Measurements from ENCODE around the gene CELF2. TPM values are rescaled to one million over a fixed set of nuclear protein-coding genes. Genes with fewer than 3 reads are reported as not detected.

Gene CELF2
- total RNA-seq, 1 experiment from 2014 or later: 28.7 TPM

DNA sequence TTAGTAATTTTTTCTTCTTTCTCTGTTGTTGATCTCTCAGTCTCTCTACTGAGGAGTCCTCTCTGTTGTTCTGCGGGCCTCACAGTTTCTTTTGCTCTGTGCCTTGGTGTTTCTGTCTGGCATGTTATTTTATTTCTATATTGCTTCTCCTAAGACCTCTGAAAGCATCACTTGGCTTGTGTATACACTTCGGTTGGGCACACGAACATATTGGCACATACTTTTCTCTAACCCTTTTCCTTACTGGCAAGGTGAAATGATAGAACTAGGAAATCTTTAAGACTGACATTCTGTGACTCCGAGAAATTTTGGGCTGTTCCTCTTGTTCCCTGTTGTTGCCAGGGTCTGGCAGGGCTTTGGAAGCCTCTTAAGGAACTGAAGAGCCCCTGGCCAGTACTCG, 148.9 kb downstream of the CELF2 start:
- no peak for DNase-seq
- Histone ChIP-seq H3K23me2 (ENCODE audit: insufficient read length, low read depth, low read length, poor library complexity, severe bottlenecking) (peaks cover 13% of the 10 kb centered on the region), H3K4ac (ENCODE audit: low read depth, low read length) (no peak overlapping the region), H3K27ac (ENCODE audit: insufficient read length, low read depth, low read length) (no peak overlapping the region), H3K4me2 (ENCODE audit: insufficient read depth, insufficient read length, low read length) (peak overlapping the region; percentile 85), H3K79me1 (ENCODE audit: insufficient read depth, low read depth, low read length, poor library complexity, severe bottlenecking) (no peaks in the 10 kb centered on the region), H2AFZ (ENCODE audit: low read length) (no peak overlapping the region), H4K8ac (replicated peaks; ENCODE audit: insufficient read length, low read depth, low read length) (no peak overlapping the region), H3T11ph (ENCODE audit: low read length) (no peak overlapping the region), H2BK120ac (ENCODE audit: low read depth, low read length, poor library complexity, severe bottlenecking) (no peak overlapping the region), H2BK12ac (ENCODE audit: insufficient read length, low read depth, low read length) (no peak overlapping the region), H4K91ac (ENCODE audit: insufficient read length, low read depth, low read length) (no peak overlapping the region), H3K14ac (ENCODE audit: insufficient read depth, low read length) (no peak overlapping the region), H3K9ac (ENCODE audit: extremely low read depth, insufficient read length, low read length) (no peak overlapping the region), H3K4me1 (ENCODE audit: insufficient read depth, low read length) (peaks cover 4% of the 10 kb centered on the region; the same call in 1 of the 2 replicates), H4K20me1 (ENCODE audit: control insufficient read depth, insufficient read depth, insufficient read length) (no peaks in the 10 kb centered on the region), H3K9me3 (ENCODE audit: control insufficient read depth, low read depth, low read length) (no peaks in the 10 kb centered on the region), H3K23ac (ENCODE audit: insufficient read length, low read depth, low read length) (no peak overlapping the region), H3K56ac (ENCODE audit: insufficient read length, low read depth, low read length) (no peak overlapping the region), H3K18ac (ENCODE audit: insufficient read length, low read depth, low read length) (no peak overlapping the region), H2BK20ac (ENCODE audit: low read depth, low read length, poor library complexity, severe bottlenecking) (no peak overlapping the region), H4K5ac (ENCODE audit: insufficient read length, low read depth, low read length) (no peak overlapping the region), H2BK5ac (ENCODE audit: insufficient read length, low read length) (no peak overlapping the region), H3K27me3 (ENCODE audit: insufficient read depth, low read length) (no peaks in the 10 kb centered on the region), H2AK5ac (ENCODE audit: insufficient read length, low read length) (no peak overlapping the region), H2BK15ac (ENCODE audit: low read depth, low read length) (no peak overlapping the region), H3K79me2 (ENCODE audit: insufficient read depth, low read length) (no peaks in the 10 kb centered on the region)
- peak overlapping the region; percentile 78 to 91 for H3K4me3 Mint-ChIP-seq
- H3K27me3 Mint-ChIP-seq (ENCODE audit: low read depth): peaks cover 2% of the 10 kb centered on the region
- TF ChIP-seq, protein P1, sequence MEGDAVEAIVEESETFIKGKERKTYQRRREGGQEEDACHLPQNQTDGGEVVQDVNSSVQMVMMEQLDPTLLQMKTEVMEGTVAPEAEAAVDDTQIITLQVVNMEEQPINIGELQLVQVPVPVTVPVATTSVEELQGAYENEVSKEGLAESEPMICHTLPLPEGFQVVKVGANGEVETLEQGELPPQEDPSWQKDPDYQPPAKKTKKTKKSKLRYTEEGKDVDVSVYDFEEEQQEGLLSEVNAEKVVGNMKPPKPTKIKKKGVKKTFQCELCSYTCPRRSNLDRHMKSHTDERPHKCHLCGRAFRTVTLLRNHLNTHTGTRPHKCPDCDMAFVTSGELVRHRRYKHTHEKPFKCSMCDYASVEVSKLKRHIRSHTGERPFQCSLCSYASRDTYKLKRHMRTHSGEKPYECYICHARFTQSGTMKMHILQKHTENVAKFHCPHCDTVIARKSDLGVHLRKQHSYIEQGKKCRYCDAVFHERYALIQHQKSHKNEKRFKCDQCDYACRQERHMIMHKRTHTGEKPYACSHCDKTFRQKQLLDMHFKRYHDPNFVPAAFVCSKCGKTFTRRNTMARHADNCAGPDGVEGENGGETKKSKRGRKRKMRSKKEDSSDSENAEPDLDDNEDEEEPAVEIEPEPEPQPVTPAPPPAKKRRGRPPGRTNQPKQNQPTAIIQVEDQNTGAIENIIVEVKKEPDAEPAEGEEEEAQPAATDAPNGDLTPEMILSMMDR (conservative IDR thresholded peaks at IDR 0.05): no peak
- H3K9me3 Mint-ChIP-seq: peaks cover 9 to 10% of the 10 kb centered on the region in 2 experiments
- H3K36me3 Mint-ChIP-seq (ENCODE audit: insufficient read depth in 1 of 3, low read depth in 3 of 3): peaks cover 9 to 16% (median 9%) of the 10 kb centered on the region in 3 experiments; a peak in 6 of 7 replicates
- H3K27ac Mint-ChIP-seq: peak overlapping the region in 1 of 3 experiments; percentile 8; a peak in 1 of 7 replicates
- H3K4me1 Mint-ChIP-seq: peaks cover 30 to 31% of the 10 kb centered on the region in 2 experiments
- no CpG with 5 or more reads among the region's 5 CpGs for WGBS (ENCODE audit: extremely low coverage, insufficient read length, low lambda C conversion rate)
